Effector CD8-positive, alpha-beta T cell (primary cell): ENCODE measurements around the gene MAST4.
"Not testable (repeated sequence)": the region's sequence is repeated elsewhere in the genome, so short reads cannot be mapped to it uniquely, and the experiment has no call there.

Source experiments
- DNase-seq: peaks from one replicate; lab custom pipeline; 2025; lab: John Stamatoyannopoulos, UW

Gene MAST4

DNA sequence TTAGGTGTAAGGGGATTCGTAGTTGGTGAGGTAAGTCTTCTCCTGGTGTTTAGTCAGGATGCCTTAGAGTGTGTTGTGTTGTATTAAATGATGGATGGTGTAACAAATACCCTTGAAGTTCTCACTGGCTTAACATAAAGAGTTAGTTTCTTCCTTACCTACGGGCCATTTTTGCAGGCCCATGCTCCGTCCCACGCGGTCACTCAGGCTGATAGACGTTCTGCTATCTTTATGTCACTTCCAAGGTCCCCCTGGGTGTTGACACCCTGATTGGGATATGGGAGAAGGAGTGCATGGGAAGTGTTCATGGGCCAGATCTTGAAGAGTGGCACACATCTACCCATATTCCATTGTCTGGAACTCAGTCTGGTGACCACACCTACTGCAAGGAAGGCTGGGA lies 214.0 kb downstream of the MAST4 start:
- no peak for DNase-seq

DNA sequence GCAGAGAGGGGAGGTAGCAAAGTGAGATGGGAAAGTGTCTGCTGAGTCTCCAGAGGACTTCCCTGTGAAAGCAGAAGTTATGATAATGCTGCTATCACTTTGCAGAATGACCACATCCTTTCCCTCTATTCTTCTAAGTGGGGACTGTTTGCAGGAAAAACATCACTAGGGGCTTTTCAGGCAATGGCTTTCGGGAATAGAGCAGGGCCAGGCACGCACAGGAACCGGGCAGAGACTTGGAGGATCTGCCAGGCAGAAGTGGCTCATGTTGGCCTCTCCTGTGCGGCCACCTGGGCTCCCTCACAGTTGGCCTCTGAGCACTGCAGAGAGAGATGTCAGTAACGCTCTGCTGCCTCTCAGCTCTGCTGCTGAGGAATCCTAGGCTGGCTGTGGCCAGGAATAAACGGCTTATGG lies 214.7 kb downstream of the MAST4 start:
- no peak for DNase-seq

DNA sequence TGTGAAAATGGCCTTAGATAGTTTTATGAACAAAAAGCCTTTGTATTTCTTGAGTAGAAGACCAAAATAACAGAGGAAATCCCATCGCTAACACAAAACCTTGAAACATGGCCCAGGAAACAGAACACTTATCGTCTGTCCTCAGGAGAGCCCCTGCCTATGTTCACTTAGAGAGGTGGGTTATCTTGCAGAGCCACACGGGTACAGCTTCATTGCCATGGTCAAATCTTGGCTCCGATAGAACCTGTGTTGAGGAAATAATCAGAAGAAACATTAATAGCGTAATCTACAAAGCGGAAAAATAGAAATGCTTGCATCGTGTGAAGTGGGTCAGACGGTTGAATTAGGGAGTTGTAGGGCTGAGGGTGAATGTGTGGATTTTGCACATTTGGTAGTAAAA lies 216.1 kb downstream of the MAST4 start:
- DNase-seq: no peak

DNA sequence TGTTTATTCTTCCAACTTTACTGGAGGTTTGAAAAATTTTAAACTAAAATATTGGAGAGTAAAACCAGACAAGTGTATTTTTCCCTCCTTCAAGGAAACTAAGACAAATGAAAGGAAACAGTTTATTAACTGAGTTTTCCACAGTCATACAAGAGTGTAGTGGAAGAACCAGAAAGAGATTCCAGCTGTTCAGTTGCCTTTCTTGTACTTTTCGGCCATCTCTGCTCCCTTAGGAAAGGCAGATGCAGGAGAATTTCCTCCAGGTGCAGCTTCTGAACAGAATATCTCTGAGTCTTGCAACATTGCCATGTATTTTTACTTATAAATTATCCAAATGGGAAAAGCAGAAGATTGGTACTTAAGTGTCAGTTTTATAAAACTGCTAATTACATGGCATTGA lies 217.1 kb downstream of the MAST4 start:
- DNase-seq: no peak

DNA sequence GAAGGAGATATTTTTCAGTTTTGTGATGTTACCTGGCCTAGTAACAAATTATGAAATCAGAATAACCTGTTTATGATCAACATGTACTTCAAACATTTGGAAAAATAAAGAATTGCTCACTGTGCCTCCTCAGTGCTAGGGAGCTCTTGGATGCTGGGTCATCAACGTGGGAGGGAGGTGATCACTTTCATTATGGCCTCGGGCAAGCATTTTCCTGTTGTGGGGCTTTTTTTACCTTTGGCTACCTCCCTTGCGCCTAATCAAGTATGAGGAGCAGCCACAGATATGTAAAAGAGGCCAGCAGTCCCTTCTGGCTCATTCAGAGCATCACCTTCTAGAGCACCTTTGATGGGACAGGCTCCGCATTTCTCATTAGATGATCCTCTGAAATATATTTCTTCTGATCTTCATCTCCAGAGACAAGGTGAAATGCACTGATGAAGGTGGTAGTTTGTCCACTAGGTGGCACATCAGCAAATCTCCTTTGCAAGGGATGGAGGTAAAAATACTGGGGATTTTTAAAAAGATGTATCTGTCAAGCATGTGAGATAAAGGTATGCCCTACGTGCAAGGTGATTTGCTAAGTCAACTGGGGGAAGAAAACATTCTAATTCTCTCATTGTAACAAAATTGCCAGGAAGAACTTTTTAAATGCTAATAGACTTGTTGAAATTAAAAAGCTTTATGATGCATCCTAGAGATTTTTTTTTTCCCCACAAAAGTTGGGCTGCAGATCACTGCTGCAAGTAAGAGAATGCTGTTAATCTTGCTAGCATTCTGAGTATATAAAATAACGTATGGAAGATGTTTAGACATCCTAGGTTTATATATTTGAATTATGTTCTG lies 218.2 kb downstream of the MAST4 start:
- no peak for DNase-seq

DNA sequence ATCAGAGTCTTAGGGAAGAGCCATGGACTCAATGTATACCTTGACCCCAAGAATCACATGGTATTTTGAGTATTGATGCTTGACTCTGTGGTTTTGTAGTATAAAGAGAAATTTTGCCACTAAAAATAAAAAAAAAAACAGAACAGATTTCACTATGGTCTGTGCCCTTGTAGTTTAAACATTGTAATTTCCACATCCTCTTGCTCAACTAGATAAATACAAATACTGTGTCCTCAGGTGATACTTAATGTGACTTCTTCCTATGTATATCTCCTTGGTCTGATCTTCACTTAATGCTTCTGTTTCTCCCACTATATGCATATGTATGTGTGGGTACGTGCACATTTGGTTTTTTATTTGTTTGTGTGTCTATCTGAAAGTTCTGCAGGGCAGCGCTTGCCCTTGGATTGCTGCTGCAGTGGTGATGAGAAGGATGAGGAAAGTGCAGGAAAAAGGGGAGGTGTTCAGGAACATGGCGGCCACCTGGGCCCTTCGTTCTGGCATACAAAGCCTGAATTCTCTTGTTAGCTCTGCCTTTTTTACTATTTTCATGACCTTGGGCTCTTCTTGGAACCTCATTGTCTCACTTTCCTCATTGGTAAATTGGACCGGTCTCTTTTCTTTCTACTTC lies 222.2 kb downstream of the MAST4 start:
- DNase-seq: no peak

DNA sequence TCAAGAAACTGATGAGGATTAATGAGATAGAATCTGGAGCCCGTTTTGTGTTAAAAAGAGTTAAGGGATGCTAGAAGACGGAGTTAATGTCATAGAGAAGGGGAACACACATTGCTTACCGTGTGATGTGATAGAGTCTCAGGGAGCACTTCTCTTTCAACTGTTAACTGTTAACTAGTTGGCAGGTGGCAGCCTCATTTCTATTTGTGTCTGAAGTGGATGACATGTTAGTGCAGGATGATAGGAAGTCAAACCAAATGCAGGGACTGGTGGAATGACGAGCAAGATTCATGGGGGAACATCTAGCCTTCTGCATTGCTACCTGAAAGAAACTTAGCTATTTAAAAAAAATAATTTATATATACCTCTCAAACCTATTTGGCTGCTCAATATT lies 222.7 kb downstream of the MAST4 start:
- DNase-seq: no peak

DNA sequence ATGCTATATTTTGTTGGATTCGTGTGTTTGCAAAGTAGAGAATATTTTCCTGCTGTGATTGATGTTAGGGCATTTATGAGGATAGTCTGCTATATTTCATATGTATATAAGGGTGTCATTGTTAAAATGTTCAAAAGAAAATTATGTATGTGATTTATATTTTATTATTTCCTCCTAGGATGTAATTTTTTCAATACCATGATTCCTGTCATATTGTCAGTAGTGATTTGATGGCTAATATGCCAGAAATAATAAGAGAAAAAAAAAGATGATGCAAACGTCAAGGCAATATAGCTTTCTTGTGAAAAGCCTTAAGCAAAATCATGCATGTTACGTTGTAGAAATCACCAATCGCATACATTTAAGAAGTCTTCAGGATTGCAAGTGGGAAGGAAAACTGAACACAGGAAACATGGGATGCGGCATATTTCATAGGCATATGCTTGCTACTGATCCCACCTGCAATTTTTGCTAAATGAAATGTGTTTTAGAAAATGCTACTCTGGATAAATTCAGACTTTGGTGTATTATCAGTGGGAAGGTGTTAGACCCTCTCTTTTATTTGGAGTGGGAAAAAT lies 224.5 kb downstream of the MAST4 start:
- no peak for DNase-seq

DNA sequence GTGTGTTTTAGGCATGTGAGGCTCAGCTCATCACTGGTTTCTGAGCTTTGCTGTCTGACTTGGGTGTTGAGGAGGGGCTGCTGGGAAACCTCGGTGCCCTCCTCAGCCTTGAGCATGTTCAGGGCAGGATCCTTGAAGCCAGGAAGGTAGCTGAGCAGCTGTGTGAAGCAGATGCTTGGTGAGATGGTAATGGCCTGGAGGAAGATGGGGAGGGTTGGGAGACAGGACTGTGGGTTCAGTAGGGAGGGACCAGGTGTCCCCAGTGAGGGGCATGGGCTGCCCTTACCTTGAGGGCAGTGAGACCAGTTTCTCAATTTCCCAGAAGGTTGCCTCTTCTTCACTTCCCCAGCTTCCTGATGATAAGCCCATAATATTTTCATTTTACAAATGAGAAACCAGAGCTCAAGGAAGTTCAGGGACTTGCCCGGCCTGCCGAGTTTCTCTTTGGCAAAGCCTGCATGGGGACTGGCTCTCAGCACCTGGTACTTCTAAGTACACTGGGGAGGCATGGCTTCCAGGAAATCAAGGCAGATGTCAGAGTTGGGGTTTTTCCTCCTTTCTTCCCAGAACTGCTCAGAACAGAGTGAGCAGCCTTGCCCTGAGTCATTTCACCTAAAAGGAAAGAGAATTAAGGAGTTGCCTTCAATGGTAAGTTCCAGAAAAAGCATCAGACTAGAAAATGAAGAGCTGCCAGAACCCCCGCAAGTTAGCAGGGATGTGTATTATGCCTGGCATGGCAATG lies 225.7 kb downstream of the MAST4 start:
- DNase-seq: no peak

DNA sequence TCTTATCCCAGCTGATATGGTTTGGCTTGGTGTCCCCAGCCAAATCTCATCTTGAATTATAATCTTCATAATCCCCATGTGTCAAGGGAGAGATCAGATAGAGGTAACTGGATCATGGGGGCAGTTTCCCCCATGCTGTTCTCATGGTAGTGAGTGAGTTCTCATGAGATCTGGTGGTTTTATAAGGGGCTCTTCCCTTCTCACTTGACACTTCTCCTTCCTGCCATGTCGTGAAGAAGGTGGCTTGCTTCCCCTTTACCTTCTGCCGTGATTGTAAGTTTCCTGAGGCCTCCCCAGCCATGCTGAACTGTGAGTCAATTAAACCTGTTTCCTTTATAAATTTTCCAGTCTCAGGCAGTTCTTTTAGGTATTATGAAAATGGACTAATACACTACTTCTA lies 226.7 kb downstream of the MAST4 start:
- DNase-seq: not testable (repeated sequence)

DNA sequence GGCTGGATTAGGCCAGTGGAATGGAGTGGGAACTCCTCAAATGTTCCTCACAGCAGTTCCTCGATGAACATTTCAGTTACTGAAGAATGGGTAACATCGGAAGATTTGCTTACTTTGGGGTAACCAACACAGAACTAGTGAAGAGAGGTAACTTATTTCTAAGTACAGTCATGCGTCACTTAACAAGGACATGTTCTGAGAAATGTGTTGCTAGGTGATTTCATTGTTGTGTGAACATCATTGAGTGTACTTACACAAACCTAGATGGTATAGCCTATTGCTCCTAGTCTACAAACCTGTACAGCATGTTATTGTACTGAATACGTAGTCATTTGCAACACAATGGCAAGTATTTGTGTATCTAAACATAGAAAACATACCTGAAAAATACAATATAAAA lies 228.3 kb downstream of the MAST4 start:
- no peak for DNase-seq

DNA sequence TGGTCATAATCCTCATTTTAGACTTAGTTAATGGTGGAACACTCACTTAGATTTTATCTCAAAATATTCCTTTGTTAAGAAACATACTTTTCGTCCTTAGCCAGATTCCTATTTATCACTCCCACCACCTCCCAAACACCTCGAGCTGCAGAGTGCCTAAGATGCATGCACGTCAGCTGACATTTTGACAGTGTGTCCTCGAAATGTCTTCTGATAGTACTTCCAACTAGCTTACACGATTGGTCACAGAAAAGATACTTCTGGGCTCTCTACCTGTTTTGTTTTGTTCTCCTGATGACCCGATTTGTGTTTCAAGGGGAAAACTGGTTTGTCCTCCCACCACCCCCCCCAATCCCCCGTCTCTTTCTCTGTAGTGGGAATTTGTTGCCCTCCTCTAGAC lies 230.1 kb downstream of the MAST4 start:
- no peak for DNase-seq

DNA sequence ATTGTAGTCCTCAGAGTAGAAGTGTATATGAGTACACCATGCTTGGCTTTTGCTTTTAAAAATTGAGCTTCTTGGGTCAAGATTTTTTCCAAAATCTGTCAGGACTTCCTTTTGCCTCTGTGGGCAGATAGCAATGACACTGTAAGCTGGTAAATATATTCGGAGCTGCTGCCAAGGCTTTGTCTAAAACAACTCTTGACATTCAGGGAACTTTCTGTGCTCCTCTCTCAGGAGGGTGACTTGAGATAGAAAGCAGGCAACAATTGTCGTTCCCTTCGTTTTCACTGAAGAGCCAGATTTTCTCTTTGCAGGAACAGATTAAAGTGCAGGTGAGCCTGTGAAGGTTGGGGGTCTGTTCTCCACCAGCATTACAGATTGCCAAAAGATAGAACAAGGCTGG lies 230.5 kb downstream of the MAST4 start:
- DNase-seq: no peak

DNA sequence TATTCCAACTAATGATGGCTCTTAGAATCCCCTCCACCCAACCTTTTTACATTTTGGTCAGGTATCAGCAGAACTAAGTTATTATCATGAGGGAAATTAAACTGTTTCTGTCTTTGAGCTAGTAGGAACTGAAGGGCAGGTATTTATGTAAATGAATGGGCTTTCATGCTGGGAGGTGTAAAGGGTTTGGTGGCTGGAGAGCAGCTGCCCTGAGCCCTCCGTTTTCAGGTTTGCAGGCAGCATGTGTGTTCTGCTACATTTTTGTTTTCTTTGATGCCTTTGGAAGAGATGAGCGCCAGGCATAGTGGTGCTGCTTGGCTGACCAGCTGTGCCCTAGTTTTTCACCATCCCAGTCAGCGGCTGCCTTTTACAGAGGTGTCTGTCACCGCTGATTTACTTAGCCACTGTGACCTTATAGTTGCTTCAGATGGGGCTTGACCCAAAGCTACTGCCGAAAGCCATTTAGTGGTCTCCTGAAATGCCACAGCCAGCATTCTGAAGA lies 231.9 kb downstream of the MAST4 start:
- DNase-seq: no peak

DNA sequence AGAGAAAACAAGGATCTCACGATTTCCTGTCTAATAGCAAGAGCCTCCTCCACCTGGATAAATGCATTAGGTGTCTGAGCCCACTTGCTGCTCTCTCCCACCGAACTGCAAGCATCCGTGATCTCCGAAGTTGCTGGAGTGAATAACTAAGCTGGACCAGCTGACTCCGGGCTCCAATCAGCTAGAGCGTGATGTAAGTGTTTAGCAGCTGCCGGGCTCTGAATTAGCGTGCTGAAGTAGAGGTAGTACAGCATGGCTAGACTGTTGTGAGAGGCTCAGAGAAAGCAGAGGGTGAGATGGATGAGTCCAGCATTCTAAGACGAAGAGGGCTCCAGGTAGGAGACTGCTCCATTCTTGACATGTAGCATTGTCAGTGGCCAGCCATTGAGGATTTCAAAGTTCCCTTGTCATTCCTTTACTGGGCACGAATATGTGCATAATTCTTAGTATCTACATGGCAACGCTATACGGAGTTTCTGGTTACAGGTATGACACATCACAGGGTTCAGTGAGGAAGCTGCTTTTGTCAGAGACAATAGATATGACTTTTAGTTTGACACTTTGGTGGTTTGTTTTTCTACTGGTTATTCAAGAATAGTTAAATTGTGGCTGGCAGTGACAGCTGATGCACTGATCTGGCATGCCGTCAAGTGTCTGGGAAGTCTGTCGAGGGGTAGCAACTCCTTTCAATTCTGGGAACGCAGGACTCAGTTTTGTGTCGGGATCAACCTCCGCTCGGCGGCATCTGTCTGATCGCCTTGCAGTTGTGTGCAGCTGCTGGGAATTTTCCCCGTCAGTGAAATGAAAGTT lies 232.6 kb downstream of the MAST4 start:
- DNase-seq: peak; percentile 3

DNA sequence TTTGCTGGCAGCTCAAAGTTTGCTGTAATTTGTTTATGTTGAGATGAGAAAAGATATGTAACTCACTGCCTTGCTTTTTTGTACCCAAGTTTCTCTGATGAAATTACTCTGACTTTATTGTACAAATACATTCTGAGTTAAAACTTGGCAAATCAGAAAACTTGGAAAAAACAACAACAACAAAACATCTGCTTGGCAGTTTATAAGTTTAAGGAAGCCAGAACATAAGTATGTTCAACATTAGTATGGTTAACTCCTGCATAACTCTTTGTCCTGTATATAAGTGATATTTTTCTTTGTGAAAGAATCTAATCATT lies 233.1 kb downstream of the MAST4 start:
- no peak for DNase-seq

DNA sequence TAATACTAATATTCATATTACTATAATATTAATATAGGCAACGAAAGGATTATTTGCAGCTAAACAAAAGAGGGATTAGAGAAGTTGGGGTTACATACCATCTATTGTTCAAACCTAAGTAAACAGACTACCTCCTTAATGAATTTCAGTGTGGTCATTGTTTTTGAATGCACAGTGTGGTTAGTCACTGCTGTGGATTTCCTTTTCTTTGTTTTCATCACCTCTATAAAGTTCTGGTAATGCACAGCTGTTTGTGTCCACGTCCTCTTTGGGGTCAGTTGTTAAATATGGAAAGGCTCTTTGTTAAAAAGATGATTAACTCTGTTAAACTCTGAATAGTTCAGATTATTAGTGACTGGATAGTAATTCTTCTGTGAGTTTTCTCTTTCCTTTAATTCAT lies 233.6 kb downstream of the MAST4 start:
- no peak for DNase-seq

DNA sequence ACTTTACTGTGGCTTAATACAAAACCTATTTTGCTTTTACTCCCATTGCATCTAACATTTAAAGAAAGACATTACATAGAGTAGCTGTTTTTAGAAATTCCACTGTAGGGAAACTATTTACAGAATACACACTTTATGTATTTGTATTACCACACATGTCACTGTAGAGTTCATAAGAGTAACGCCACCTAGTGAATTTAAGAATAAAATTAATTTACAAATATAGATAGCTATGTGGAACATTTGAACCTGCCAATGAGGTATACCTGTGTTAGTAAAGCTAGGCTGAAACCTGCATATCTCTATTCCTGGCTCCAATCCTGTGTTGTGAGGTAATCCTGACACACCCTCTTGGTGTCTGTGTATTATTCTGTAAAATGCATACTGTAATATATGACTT lies 234.4 kb downstream of the MAST4 start:
- DNase-seq: no peak

DNA sequence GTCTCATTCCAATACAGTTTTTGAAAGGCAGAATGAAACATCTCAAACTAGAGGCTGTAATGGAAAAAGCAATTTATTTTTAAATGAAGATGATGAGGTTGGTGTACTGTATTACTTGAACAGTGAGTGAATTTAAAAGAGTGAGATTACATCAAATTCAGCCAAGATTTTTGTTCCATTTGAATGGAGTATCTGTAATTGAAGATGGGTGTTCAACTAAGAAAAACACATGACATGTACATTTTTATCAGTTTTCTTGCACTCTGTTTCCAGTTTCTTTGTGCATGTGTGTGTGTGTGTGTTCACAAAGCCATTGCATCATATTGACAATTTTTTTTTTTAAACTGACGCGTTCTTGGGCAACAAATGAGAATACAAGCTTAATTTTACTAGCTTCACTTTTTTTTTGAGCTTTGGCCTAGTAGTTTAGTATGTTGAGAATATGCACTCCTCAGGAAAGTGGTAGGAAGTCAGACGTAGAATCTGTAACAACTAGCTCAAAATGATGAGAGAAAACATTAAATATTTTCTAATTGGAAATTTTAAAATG lies 243.5 kb downstream of the MAST4 start:
- no peak for DNase-seq

DNA sequence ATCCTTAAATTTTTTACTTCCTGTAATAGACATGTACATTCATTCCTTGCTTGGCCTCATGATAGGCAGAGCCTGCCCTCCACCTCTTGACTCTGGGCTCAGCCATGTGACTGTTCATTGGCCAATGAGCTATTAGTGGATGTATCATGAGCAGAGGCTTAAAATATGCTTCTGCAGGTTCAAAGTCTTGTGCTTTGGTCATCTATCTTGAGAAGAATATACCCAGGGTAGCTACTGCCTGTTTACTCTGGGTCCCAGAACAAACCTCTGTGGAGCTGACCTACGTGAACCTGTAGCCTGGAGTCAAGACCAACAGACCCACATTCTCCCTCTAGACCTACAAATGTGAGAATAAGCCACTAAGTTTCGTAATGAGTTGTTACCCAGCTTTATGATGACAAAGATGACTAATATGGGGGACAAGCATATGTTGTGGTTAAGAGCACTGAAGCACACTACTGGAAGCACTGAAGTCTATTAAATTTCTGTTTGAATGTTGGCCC lies 244.4 kb downstream of the MAST4 start:
- DNase-seq: no peak

DNA sequence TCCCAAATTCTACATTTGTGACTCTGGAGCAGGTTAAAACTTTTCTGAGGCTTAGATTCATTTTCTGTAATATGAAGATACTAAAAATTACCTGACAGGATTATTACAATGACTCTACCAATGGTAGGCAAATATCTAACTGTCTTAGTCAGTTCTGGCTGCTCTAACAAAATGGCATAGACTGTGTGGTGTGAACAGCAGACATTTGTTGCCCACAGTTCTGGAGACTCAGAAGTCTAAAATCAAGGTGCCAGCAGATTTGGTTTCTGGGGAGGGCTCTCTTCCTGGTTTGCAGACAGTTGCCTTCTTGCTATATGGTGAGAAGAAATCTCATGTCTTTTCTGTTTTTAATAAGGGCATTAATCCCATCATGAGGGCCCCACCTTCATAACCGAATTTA lies 245.1 kb downstream of the MAST4 start:
- DNase-seq: no peak
